ENCODE results near the gene NOLC1.

GRCh38 chr10:102170602-102171001 is 18.4 kb downstream of the NOLC1 start:
- TF ChIP-seq CTCF (IDR thresholded peaks at IDR 0.05; ENCODE audit: low read length) (no peak), EZH2 (optimal IDR thresholded peaks at IDR 0.05; ENCODE audit: low read depth, low read length) (no peak)
